Measurements from ENCODE around the gene BORCS5.
"Not testable (repeated sequence)": the region's sequence is repeated elsewhere in the genome, so short reads cannot be mapped to it uniquely, and the experiment has no call there.

Gene BORCS5

GRCh38 chr12:12356896-12357718, at the start of gene BORCS5:
BORCS5 (plus strand) TSS chr12:12357078; CDS start chr12:12357452, 374 bp downstream.
- peak; percentile 84 to 98 (median 92) for DNase-seq

- not testable (repeated sequence) for DNase-seq
Observed at GRCh38 chr12:12310695-12311094, 46.2 kb upstream of the BORCS5 start.

GRCh38 chr12:12315838-12316237, 41.0 kb upstream of the BORCS5 start:
- DNase-seq = no peak

GRCh38 chr12:12319451-12320183, 37.3 kb upstream of the BORCS5 start:
- no peak for DNase-seq

GRCh38 chr12:12323118-12323517, 33.8 kb upstream of the BORCS5 start:
- DNase-seq = no peak

GRCh38 chr12:12323591-12323990, 33.3 kb upstream of the BORCS5 start:
- DNase-seq = no peak

- DNase-seq = no peak
Observed at GRCh38 chr12:12326262-12326661, 30.6 kb upstream of the BORCS5 start.

- DNase-seq = no peak
Observed at GRCh38 chr12:12327802-12328201, 29.1 kb upstream of the BORCS5 start.

GRCh38 chr12:12331244-12331771, 25.6 kb upstream of the BORCS5 start:
- no peak for DNase-seq

GRCh38 chr12:12331896-12332295, 25.0 kb upstream of the BORCS5 start:
- no peak for DNase-seq

- no peak for DNase-seq
Observed at GRCh38 chr12:12333407-12334366, 23.2 kb upstream of the BORCS5 start.

- DNase-seq = peak in 3 of 4 experiments; percentile 20 to 46 (median 25)
Observed at GRCh38 chr12:12334367-12335040, 22.4 kb upstream of the BORCS5 start.

GRCh38 chr12:12336049-12336411, 20.8 kb upstream of the BORCS5 start:
- DNase-seq = no peak

- no peak for DNase-seq
Observed at GRCh38 chr12:12336511-12336910, 20.4 kb upstream of the BORCS5 start.

- DNase-seq = no peak
Observed at GRCh38 chr12:12338527-12339168, 18.2 kb upstream of the BORCS5 start.

GRCh38 chr12:12349711-12350665, 6.9 kb upstream of the BORCS5 start, which contains the start of gene MANSC1:
MANSC1 (minus strand) TSS chr12:12350242; CDS start chr12:12343314, 6,928 bp downstream.
- peak; percentile 6 to 57 (median 16) for DNase-seq

GRCh38 chr12:12350868-12351463, 5.9 kb upstream of the BORCS5 start:
- no peak for DNase-seq

- not testable (repeated sequence) for DNase-seq
Observed at GRCh38 chr12:12351468-12352185, 5.3 kb upstream of the BORCS5 start.

GRCh38 chr12:12353276-12353675, 3.6 kb upstream of the BORCS5 start:
- DNase-seq = no peak
